Activated CD4-positive, alpha-beta memory T cell treated with anti-CD3 and anti-CD28 coated beads, Interleukin-2, amount 10 ng/mL, durations not matched to agents 7 days and 5 days (primary cell): ENCODE measurements around the gene STAG3. TPM values are rescaled to one million over a fixed set of nuclear protein-coding genes. Genes with fewer than 3 reads are reported as not detected.
A peak's percentile ranks its signal among the peaks of the same experiment; 100 is the strongest.

ENCODE experiments used
- CTCF ChIA-PET: fragments of 350-600 bp; sonication (Branson Sonifier 250); formaldehyde crosslinking; loops from one replicate; lab custom pipeline; 2021; ENCODE audit warnings: antibody characterized with exemption, inconsistent platforms; lab: Charles Lee
- POLR2A ChIA-PET: fragments of 350-600 bp; sonication (Branson Sonifier 250); formaldehyde crosslinking; loops from one replicate; lab custom pipeline; 2021; ENCODE audit warnings: antibody characterized with exemption; lab: Charles Lee
- DNase-seq: peaks from one replicate; pipeline ENCODE4 v3.0.0-alpha.2; 2020
- H3K27ac Mint-ChIP-seq: one replicate; pipeline ENCODE4 v1.8.0; 2021; ENCODE audit warnings: mild to moderate bottlenecking, mixed read lengths
- H3K27me3 Mint-ChIP-seq: one replicate; pipeline ENCODE4 v1.8.0; 2021; ENCODE audit warnings: mixed read lengths
- H3K36me3 Mint-ChIP-seq: one replicate; pipeline ENCODE4 v1.8.0; 2021; ENCODE audit warnings: low read depth, mixed read lengths
- H3K4me1 Mint-ChIP-seq: one replicate; pipeline ENCODE4 v1.8.0; 2021; ENCODE audit warnings: mixed read lengths
- H3K4me3 Mint-ChIP-seq: one replicate; pipeline ENCODE4 v1.8.0; 2021; ENCODE audit warnings: mild to moderate bottlenecking, mixed read lengths
- H3K9me3 Mint-ChIP-seq: one replicate; pipeline ENCODE4 v1.8.0; 2021; ENCODE audit warnings: mixed read lengths
- total RNA-seq, 2 experiments: library from RNA; stranded (reverse); gene quantifications; one replicate each; pipeline ENCODE4 v1.2.3, GENCODE V29; 2021

The STAG3 gene
- total RNA-seq, 2 experiments from 2014 or later: 12.9 to 13.1 TPM

- no peak for DNase-seq
- POLR2A ChIA-PET: interaction anchor here (0.6 to 4.2 kb wide), 16 partner anchors 8 to 287 kb away, joined by 3 to 27 read pairs (median 4); partner anchors contain the start of genes AP4M1, GAL3ST4, GPC2 and LAMTOR4
- Mint-ChIP-seq H3K36me3 (peaks cover 47% of the 10 kb centered on the region), H3K27ac (peak overlapping the region; percentile 66), H3K4me3 (peak overlapping the region; percentile 78), H3K4me1 (peaks cover 52% of the 10 kb centered on the region), H3K9me3 (no peaks in the 10 kb centered on the region), H3K27me3 (no peaks in the 10 kb centered on the region)
- CTCF ChIA-PET: interaction anchor here (0.8 to 1.6 kb wide), 5 partner anchors 9 to 51 kb away, joined by 3 to 5 read pairs (median 3); partner anchors contain the start of genes GPC2 and LAMTOR4
Measured at GRCh38 chr7:100157334-100158228, 20.1 kb upstream of the STAG3 start.

GRCh38 chr7:100158229-100159098 lies 19.3 kb upstream of the STAG3 start, which contains the start of gene TRAPPC14:
TRAPPC14 (minus strand) TSS chr7:100158723; CDS start chr7:100158499, 224 bp downstream.
- Mint-ChIP-seq H3K4me3 (peak within 1 kb of the TSS; percentile 78), H3K36me3 (peaks cover 40% of the 10 kb centered on the region), H3K9me3 (no peaks in the 10 kb centered on the region), H3K27ac (peak within 1 kb of the TSS; percentile 75), H3K4me1 (peaks cover 59% of the 10 kb centered on the region), H3K27me3 (no peaks in the 10 kb centered on the region)
- CTCF ChIA-PET: interaction anchor here (0.6 to 1.5 kb wide), 7 partner anchors 10 to 60 kb away, joined by 3 to 4 read pairs (median 3); partner anchors contain the start of genes GPC2, LAMTOR4 and STAG3
- POLR2A ChIA-PET: interaction anchor here (0.6 to 4.2 kb wide), 13 partner anchors 9 to 287 kb away, joined by 3 to 27 read pairs (median 5); partner anchors contain the start of genes AP4M1, GAL3ST4, GPC2 and LAMTOR4
- DNase-seq: peak; percentile 93

GRCh38 chr7:100159099-100159623 lies 18.6 kb upstream of the STAG3 start:
- no peaks in the 10 kb centered on the region for H3K27me3 Mint-ChIP-seq
- CTCF ChIA-PET: interaction anchor here (0.6 to 1.5 kb wide), 4 partner anchors 10 to 59 kb away, joined by 3 read pairs; partner anchors contain the start of genes GPC2, LAMTOR4 and STAG3

DNA sequence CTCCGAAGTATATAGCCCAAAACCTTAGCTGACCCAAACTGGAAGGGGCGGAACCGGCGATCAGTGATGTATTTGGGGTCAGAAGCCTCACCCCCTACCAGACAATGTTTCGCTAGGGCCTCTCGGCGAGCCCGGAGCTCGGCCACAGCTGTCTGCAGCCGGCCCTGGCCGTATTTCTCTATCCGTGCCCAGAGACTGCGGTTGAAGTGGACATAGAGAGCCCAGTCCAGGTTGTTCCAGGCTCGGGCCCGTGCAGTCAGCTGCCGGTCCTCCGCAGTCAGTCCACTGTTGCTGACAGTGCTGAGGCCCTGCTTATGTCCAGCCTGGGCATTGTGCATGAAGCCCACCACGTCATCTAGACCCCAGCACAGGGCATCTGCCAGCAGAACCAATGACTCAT lies 17.7 kb upstream of the STAG3 start:
- Mint-ChIP-seq H3K27ac (no peak overlapping the region), H3K9me3 (no peaks in the 10 kb centered on the region), H3K27me3 (no peaks in the 10 kb centered on the region), H3K4me3 (no peak overlapping the region), H3K4me1 (peaks cover 59% of the 10 kb centered on the region), H3K36me3 (peaks cover 25% of the 10 kb centered on the region)
- ChIA-PET POLR2A (interaction anchor here (0.5 to 4.2 kb wide), 3 partner anchors 10 to 86 kb away, joined by 3 to 21 read pairs (median 20); partner anchors contain the start of gene LAMTOR4), CTCF (interaction anchor here (1.4 kb wide), 1 partner anchor 58 kb away, joined by 3 read pairs; no protein-coding TSS in a partner anchor)
- DNase-seq: no peak

More at GRCh38 chr7:100159099-100159623, 18.6 kb upstream of the STAG3 start:
- H3K4me3 Mint-ChIP-seq: peak overlapping the region; percentile 74
- peak overlapping the region; percentile 75 for H3K27ac Mint-ChIP-seq
- H3K36me3 Mint-ChIP-seq: peaks cover 33% of the 10 kb centered on the region
- H3K9me3 Mint-ChIP-seq: no peaks in the 10 kb centered on the region
- peaks cover 60% of the 10 kb centered on the region for H3K4me1 Mint-ChIP-seq
- POLR2A ChIA-PET: interaction anchor here (1.1 to 4.2 kb wide), 5 partner anchors 8 to 58 kb away, joined by 3 to 27 read pairs (median 20); partner anchors contain the start of genes AP4M1, GAL3ST4, GPC2 and LAMTOR4
- DNase-seq: no peak

DNA sequence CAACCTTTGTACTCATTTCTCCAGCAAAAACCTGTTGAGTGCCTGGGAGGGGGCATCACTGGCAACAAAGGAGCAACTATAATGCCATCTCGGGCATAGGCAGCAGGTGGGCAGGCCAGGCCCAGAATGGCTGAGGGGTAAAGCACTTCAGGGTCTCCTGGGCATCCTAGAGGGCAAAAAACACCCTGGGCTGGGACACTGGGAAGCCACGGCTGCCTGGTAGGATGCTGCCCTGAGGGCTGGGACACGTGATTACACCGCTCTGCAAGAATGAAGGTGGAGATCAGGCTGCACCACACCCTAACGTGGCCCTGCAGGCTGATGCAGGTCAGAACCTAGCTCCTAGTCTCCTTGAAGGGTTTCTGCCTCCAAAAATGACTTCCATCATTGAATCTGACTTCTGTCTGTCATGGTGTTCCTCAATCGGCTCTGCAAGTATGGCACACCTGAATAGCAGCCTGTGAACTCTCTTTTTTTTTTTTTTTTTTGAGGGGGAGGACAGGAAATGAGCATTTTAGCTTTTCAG lies 14.6 kb upstream of the STAG3 start:
- Mint-ChIP-seq H3K4me3 (no peak overlapping the region), H3K9me3 (no peaks in the 10 kb centered on the region), H3K27ac (peak overlapping the region; percentile 73), H3K4me1 (peaks cover 61% of the 10 kb centered on the region), H3K27me3 (peaks cover 16% of the 10 kb centered on the region), H3K36me3 (no peaks in the 10 kb centered on the region)
- POLR2A ChIA-PET: interaction anchor here (1.0 to 1.3 kb wide), 3 partner anchors 9 to 267 kb away, joined by 3 to 5 read pairs (median 4); partner anchors contain the start of gene LAMTOR4
- DNase-seq: peak; percentile 39
- CTCF ChIA-PET: interaction anchor here (0.6 to 1.3 kb wide), 7 partner anchors 14 to 202 kb away, joined by 3 to 11 read pairs (median 4); partner anchors contain the start of genes GPC2 and LAMTOR4

DNA sequence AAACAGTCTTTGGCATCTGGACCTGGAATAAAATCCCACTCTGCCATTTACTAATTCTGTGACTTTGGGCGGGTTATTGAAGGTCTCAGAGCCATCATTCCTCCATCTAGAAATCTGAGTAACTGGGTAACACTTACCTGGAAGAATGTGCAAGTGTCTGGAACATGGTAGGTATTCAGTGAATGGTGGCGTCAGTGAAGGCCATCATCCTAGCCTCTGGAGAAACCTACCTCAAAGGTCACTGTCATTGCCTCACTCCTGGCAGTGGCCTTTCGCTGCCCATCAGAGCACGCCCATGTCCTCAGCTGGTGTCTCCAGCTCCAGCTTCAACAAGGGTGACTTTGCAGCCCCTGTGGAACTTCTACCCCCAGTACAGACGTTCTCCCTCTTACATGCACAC lies 13.8 kb upstream of the STAG3 start:
- CTCF ChIA-PET: interaction anchor here (0.6 to 1.3 kb wide), 7 partner anchors 13 to 201 kb away, joined by 3 to 11 read pairs (median 4); partner anchors contain the start of genes GPC2 and LAMTOR4
- peak overlapping the region; percentile 73 for H3K27ac Mint-ChIP-seq
- no peaks in the 10 kb centered on the region for H3K9me3 Mint-ChIP-seq
- no peaks in the 10 kb centered on the region for H3K36me3 Mint-ChIP-seq
- H3K4me1 Mint-ChIP-seq: peaks cover 67% of the 10 kb centered on the region
- no peak overlapping the region for H3K4me3 Mint-ChIP-seq
- POLR2A ChIA-PET: interaction anchor here (0.6 to 1.3 kb wide), 3 partner anchors 15 to 266 kb away, joined by 3 to 5 read pairs (median 3); partner anchors contain the start of gene LAMTOR4
- H3K27me3 Mint-ChIP-seq: peaks cover 22% of the 10 kb centered on the region
- DNase-seq: no peak

GRCh38 chr7:100166317-100166940 lies 11.3 kb upstream of the STAG3 start:
- Mint-ChIP-seq H3K9me3 (no peaks in the 10 kb centered on the region), H3K4me1 (peaks cover 79% of the 10 kb centered on the region), H3K4me3 (peak overlapping the region; percentile 41), H3K27me3 (peaks cover 33% of the 10 kb centered on the region), H3K36me3 (no peaks in the 10 kb centered on the region), H3K27ac (peak overlapping the region; percentile 81)
- DNase-seq: peak; percentile 60
- CTCF ChIA-PET: interaction anchor here (0.9 to 2.6 kb wide), 7 partner anchors 11 to 34 kb away, joined by 3 to 10 read pairs (median 4); partner anchors contain the start of genes GPC2, LAMTOR4 and STAG3
- POLR2A ChIA-PET: interaction anchor here (0.7 to 4.4 kb wide), 9 partner anchors 9 to 263 kb away, joined by 3 to 30 read pairs (median 4); partner anchors contain the start of genes GPC2, LAMTOR4, STAG3 and TRAPPC14

- Mint-ChIP-seq H3K27ac (peak overlapping the region; percentile 4), H3K27me3 (peaks cover 37% of the 10 kb centered on the region), H3K4me1 (peaks cover 81% of the 10 kb centered on the region), H3K36me3 (no peaks in the 10 kb centered on the region), H3K9me3 (no peaks in the 10 kb centered on the region), H3K4me3 (peak overlapping the region; percentile 58)
- ChIA-PET POLR2A (interaction anchor here (0.7 to 4.4 kb wide), 10 partner anchors 8 to 262 kb away, joined by 3 to 30 read pairs (median 4); partner anchors contain the start of genes GPC2, LAMTOR4, STAG3 and TRAPPC14), CTCF (interaction anchor here (0.5 to 2.6 kb wide), 7 partner anchors 10 to 84 kb away, joined by 3 to 10 read pairs (median 5); partner anchors contain the start of genes GPC2, LAMTOR4 and STAG3)
- DNase-seq: no peak
Measured at GRCh38 chr7:100166970-100167911, 10.5 kb upstream of the STAG3 start.

DNA sequence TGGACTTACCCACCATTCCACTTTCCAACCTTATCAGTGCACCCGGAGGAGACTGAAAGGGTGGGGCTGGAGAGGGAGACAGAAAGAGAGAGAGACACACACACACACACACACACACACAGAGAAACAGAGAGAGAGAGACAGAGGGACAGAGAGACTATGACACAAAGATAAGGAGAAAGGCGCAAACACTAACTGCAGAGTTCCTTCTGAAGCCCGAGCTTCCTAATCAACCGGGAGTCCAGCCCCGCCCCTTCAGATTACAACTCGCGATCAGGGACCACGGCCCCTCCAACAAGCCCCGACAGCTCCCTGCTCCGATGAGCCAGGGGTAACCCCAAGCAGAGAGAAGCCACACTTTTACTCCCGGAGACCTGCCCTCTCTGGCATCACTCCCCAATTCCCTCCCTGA lies 9.8 kb upstream of the STAG3 start:
- H3K27me3 Mint-ChIP-seq: peaks cover 37% of the 10 kb centered on the region
- peak overlapping the region; percentile 11 for H3K27ac Mint-ChIP-seq
- peaks cover 76% of the 10 kb centered on the region for H3K4me1 Mint-ChIP-seq
- no peak for DNase-seq
- CTCF ChIA-PET: interaction anchor here (1.0 to 2.6 kb wide), 4 partner anchors 9 to 35 kb away, joined by 3 to 10 read pairs (median 4); partner anchors contain the start of genes GPC2 and STAG3
- POLR2A ChIA-PET: interaction anchor here (1.0 to 4.4 kb wide), 3 partner anchors 10 to 54 kb away, joined by 3 to 30 read pairs (median 27); partner anchors contain the start of genes GPC2, STAG3 and TRAPPC14
- no peaks in the 10 kb centered on the region for H3K9me3 Mint-ChIP-seq
- no peaks in the 10 kb centered on the region for H3K36me3 Mint-ChIP-seq
- peak overlapping the region; percentile 58 for H3K4me3 Mint-ChIP-seq
